HK-2 (cell line): ENCODE measurements around the gene TRNAU1AP.
"Not testable (repeated sequence)": the region's sequence is repeated elsewhere in the genome, so short reads cannot be mapped to it uniquely, and the experiment has no call there.

Experiments used
- DNase-seq: peaks from one replicate; pipeline ENCODE4 v3.0.0-alpha.2; 2018; ENCODE audit not compliant: unreplicated experiment

Gene TRNAU1AP

DNA sequence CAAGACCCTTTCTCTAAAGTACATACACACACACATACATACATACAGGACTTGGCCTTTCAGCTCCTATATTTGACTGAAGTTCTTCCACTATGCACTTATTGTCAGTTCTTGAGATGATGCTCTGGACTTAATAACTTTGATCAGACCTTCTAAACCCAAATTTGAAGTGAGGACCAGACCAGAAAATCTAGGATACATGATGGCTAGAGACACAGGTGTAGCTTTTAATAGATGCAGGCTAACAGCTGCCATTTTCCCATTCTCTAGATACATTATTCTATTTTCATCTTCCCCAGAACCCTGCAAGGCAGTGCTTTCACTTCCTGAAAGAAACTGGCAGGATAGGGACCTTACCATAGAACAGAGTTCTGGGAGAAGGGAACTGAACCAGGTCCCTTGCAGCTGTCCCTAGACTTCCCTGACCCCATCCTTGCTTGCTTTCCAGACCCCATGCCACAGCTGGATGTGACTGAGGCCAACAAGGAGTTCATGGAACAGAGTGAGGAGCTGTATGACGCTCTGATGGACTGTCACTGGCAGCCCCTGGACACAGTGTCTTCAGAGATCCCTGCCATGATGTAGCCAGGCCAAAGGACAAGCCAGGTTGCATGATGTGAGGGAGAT lies 24.3 kb downstream of the TRNAU1AP start:
- DNase-seq: no peak

DNA sequence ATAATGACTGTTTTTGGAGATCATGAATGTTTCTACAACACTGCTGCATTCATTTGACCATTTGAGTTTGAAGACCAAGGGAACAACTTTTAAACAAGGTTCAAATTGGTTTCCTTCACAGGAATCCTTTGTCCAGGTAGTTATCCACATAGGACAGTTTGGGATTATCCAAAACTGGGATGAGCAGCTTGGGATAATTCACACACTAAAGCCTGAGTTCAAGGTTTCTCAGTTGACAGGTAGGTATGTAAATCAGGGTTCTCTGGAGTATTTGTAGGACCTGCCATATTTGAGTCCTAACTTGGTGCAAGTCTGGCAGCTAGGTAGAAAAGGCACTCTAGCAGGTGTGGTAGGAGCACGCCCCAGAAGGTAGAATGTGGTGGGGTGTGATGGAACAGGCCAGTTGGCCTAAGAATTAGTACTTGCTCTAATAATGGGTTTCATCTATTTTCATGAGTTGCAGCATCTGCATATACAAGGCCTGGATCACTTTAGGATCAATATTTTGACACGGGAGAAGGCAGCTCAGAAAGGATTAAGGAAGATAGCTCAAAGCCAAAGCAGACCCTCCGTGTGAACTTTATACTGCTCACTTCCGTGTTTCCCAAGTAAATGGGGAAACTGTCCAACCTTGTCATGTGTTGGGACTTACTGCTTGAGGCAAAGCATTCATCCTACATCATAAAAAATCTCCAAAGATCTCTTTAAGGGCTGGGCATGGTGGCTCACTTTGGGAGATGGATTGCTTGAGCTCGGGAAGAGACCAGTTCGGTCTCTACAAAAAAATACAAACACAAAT lies 25.1 kb downstream of the TRNAU1AP start:
- no peak for DNase-seq

GRCh38 chr1:28578696-28579218 lies 25.9 kb downstream of the TRNAU1AP start:
- DNase-seq: no peak

DNA sequence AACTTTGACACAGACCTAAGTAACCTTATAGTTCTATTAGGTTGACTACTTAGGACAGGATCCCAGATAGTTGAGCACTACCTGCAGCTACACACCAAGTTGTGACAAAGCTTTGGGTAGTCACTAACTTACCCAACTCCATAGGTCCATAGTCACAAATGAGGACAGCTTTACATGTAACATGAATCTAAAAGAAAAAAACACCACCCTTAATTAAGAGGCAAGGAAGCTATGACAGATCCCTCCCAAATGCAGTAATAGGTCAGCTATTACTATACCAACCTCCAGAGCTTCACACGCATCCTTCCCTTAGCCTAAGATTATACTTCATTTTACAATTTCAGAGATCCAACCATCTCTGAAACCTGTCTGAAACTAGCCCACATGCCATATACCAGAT lies 26.5 kb downstream of the TRNAU1AP start:
- DNase-seq: no peak

DNA sequence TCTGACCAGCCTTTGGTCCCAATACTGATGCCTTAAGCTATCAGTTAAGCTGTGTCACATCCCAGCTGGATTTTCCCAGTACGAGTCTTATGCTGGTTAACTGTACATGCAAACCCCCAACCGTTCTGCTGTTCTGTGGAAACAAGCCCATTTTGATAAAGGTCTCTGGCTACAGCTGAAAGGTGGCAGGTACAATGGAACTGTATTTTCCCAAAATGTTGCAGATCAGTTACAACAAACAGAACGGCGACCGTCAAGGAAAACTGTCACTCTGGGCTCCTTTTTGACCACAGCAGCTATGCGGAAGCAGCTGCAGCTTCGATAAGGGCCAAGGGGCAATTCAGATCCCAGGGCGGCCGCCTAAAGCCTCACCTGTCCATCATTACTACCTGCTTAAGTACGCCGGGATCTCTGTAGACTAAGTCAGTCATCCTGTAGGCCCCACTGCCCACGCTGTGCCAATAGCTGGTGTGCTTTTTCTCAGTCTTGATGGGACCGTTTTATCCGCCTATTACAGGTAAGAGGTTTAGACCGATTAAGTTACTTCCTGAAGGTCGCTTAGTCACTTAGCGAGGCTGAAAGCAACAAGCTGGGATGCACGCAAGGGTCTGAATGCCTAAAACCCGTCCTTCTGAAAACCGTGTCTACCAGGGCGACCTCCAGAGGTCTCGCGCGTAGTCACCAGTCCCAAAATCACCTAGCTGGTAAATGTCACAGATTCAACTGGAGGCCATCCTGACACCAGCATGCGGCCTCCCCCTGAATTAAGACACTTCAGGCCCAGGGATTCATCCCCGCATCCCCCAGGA lies 28.0 kb downstream of the TRNAU1AP start:
- DNase-seq: peak; percentile 54

DNA sequence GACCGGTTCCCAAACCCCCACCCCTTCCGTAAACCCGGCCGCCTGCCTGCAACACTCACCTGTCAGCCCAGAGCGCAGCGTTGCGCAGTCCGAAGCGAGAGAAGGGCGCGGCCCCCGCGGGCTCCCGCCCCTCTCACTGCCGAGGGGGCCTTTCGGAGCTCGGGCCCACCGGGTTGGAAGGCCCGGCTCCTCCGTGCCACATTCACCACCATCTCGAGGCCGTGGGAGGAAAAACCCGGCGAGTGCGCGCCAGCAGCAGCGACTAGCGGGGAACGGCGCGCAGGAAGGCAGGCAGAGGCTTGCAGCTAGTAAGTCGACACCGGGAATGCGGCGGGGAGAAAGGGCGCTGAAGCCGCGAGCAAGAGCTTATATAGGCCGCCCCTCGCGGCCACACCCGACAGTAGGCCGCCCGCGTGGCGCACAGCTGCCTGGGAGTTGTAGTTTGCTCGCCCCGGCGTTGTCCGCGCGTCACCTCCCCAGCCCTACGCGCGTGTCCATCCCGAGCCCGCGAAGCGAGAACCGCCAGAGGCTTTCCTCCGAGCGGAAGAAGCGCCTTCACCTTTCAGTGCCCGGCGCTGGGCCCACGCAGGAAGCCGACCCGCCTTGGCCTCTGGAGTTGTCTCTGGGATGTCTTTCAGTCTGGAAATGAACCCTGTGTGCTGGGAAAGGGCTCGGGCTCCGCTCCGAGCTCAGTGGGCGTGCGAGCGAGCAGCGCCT lies 28.8 kb downstream of the TRNAU1AP start:
- peak; percentile 97 for DNase-seq

DNA sequence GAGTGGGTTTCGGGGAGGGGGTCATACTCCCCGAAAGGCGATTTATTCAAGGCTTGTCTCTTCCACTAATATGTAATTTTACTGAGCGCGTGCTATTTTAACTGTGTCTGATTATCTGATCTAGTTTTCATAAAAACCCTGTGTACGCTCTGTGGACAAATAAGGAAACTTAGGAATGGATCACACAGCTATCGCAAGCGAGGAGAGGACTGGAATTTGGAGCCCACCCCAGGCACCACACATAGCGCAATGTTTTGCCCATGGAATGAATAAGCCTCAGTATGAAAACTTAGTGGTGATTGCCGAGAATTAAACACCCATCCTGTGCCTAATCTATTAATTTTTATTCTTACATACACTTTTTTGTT lies 29.3 kb downstream of the TRNAU1AP start:
- no peak for DNase-seq

GRCh38 chr1:28586585-28587391 lies 33.9 kb downstream of the TRNAU1AP start:
- DNase-seq: not testable (repeated sequence)

- no peak for DNase-seq
Observed at GRCh38 chr1:28591708-28592320, 38.9 kb downstream of the TRNAU1AP start, which contains the start of gene RAB42. Gene RAB42, plus strand, starts transcription at chr1:28592265. Its CDS starts 247 bp downstream, at chr1:28592512.

- DNase-seq: no peak
Observed at GRCh38 chr1:28592321-28593071, 39.6 kb downstream of the TRNAU1AP start.

- DNase-seq: not testable (repeated sequence)
Observed at GRCh38 chr1:28593988-28594356, 41.1 kb downstream of the TRNAU1AP start.

DNA sequence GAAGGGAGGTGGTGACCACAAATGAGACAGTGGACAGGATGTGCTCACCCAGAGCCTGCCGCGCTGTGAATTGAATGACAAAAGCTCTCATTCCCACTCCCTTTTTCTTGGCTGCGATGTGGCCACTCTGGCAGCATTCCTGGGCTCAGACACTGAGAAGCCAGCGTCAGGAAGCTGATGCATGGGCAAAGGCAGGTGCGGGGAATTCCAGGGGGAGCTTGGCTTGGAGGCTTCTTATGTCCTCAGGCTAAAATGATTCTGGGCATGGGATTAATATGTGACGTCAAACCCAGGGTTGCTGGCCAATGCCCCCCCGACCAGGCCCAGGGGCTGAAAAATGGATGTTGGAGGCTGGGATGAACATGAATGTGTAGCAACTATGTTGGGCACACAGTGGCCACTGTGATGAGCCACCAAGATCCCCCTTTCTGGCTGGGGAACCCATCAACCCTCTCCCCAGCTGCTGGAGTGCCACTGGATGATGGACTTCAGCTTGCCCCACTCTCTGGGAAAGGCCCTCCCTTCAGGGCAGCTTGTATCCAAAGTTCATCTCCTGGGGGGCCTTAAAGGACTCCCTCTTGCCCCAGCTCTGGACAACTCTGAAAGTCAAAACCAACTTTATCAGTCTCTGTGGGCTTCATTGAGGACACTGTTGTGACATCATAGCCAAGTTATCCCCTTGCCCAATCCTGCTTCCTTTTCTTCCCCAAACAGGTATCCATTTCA lies 42.0 kb downstream of the TRNAU1AP start:
- not testable (repeated sequence) for DNase-seq

- DNase-seq: no peak
Observed at GRCh38 chr1:28595412-28596191, 42.7 kb downstream of the TRNAU1AP start.

- not testable (repeated sequence) for DNase-seq
Observed at GRCh38 chr1:28596276-28596675, 43.4 kb downstream of the TRNAU1AP start.

GRCh38 chr1:28601696-28602095 lies 48.8 kb downstream of the TRNAU1AP start:
- DNase-seq: peak; percentile 69

DNA sequence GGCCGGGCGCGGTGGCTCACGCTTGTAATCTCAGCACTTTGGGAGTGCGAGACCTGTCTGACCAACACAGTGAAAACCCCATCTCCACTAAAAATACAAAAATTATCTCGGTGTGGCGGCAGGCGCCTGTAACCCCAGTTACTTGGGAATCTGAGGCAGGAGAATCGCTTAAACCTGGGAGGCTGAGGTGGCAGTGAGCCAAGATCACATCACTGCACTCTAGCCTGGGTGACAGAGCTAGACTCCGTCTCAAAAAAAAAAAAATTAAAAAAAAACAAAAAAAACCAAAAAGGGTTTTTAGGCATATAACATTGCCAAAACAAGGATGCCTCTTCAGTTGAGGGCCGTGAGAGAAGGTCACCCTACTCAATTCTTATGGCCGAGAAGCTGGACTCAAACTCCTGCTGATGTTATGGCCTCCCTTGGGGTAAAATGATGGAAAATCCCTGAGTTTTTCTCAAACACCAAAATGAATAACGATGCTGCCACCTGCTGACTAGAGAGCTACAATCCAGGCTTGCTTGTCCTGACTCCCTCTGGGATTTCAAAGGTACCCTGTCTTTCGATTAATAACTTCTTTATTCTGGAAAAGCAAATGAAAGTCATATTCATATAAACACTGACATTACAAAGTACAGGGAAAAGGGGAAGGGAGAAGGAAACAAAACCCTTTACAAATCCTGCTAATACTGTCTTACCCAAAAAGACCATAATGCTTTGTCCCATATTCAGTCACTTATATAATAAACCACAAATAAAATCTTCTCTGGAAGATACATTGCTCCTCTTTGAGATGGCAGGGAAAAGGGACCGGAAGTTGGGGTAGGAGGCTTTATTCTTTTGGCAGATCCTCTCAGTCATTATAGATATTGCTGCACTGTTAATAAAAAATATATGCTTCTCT lies 49.9 kb downstream of the TRNAU1AP start:
- DNase-seq: no peak

DNA sequence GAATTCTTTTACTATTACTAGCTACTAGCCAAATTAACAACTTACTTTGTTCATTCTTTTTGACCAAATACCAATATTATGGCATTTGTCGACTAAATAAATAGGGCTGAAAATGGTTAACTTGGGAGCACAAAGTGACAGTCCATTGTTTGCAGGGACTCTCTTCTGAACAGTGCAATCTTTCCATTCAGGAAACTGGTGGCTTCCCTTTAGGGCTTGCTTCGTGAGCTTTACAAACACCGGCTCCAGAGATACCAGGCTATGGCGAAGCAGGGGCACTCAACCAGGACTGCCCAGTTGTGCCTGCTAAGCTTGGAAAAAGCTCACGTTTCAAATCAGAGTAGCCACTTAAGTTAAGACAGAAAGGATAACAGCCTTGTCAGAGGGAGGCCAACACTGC lies 51.5 kb downstream of the TRNAU1AP start:
- DNase-seq: no peak
